ENCODE measurements around the gene STRN4.

The STRN4 gene

GRCh38 chr19:46742926-46743480 is 3.2 kb downstream of the STRN4 start:
- no peak for DNase-seq (ENCODE audit: low read depth)

- no peak for DNase-seq (ENCODE audit: low read depth)
Measured at GRCh38 chr19:46741447-46741846, 4.8 kb downstream of the STRN4 start.

GRCh38 chr19:46739290-46739771 is 6.9 kb downstream of the STRN4 start:
- no peak for DNase-seq (ENCODE audit: low read depth)

- no peak for DNase-seq (ENCODE audit: low read depth)
Measured at GRCh38 chr19:46737761-46738171, 8.5 kb downstream of the STRN4 start.

- DNase-seq (ENCODE audit: low read depth): no peak
Measured at GRCh38 chr19:46737298-46737654, 9.0 kb downstream of the STRN4 start.

- no peak for DNase-seq (ENCODE audit: low read depth)
Measured at GRCh38 chr19:46736531-46737297, 9.5 kb downstream of the STRN4 start.

GRCh38 chr19:46733690-46734292 is 12.5 kb downstream of the STRN4 start:
- no peak for DNase-seq (ENCODE audit: low read depth)

- DNase-seq (ENCODE audit: low read depth): no peak
Measured at GRCh38 chr19:46732966-46733689, 13.1 kb downstream of the STRN4 start.

GRCh38 chr19:46732172-46732938 is 13.9 kb downstream of the STRN4 start:
- DNase-seq (ENCODE audit: low read depth): no peak

GRCh38 chr19:46731584-46731983 is 14.7 kb downstream of the STRN4 start:
- DNase-seq (ENCODE audit: low read depth): no peak

- no peak for DNase-seq (ENCODE audit: low read depth)
Measured at GRCh38 chr19:46731007-46731501, 15.2 kb downstream of the STRN4 start.

GRCh38 chr19:46730595-46730994 is 15.7 kb downstream of the STRN4 start:
- no peak for DNase-seq (ENCODE audit: low read depth)

GRCh38 chr19:46730187-46730586 is 16.1 kb downstream of the STRN4 start:
- no peak for DNase-seq (ENCODE audit: low read depth)

- no peak for DNase-seq (ENCODE audit: low read depth)
Measured at GRCh38 chr19:46729696-46730095, 16.6 kb downstream of the STRN4 start.

- DNase-seq (ENCODE audit: low read depth): peak; percentile 74
Measured at GRCh38 chr19:46728693-46729339, 17.4 kb downstream of the STRN4 start.

GRCh38 chr19:46728208-46728607 is 18.0 kb downstream of the STRN4 start:
- no peak for DNase-seq (ENCODE audit: low read depth)

GRCh38 chr19:46727757-46728156 is 18.5 kb downstream of the STRN4 start:
- no peak for DNase-seq (ENCODE audit: low read depth)

- no peak for DNase-seq (ENCODE audit: low read depth)
Measured at GRCh38 chr19:46726971-46727501, 19.2 kb downstream of the STRN4 start.

GRCh38 chr19:46726551-46726950 is 19.7 kb downstream of the STRN4 start:
- no peak for DNase-seq (ENCODE audit: low read depth)

GRCh38 chr19:46725859-46726393 is 20.3 kb downstream of the STRN4 start:
- DNase-seq (ENCODE audit: low read depth): no peak
